ENCODE data around the gene TRMT61A.

Gene TRMT61A

GRCh38 chr14:103533137-103533998 is 4.4 kb downstream of the TRMT61A start:
- DNase-seq (ENCODE audit: insufficient read length, low spot score) (no peak), FAIRE-seq (no peak)
- TF ChIP-seq SPI1 (IDR thresholded peaks at IDR 0.05; ENCODE audit: low read depth, low read length) (no peak), POLR2AphosphoS5 (IDR thresholded peaks at IDR 0.05; ENCODE audit: low read depth, low read length) (no peak), POU2F2 (IDR thresholded peaks at IDR 0.05; ENCODE audit: low read depth, low read length) (no peak), PAX5 (IDR thresholded peaks at IDR 0.05; ENCODE audit: insufficient read depth, low read length, severe bottlenecking) (no peak), TAF1 (IDR thresholded peaks at IDR 0.05; ENCODE audit: low read depth, low read length) (no peak), POLR2A (IDR thresholded peaks at IDR 0.05; ENCODE audit: low read depth, low read length) (no peak)

GRCh38 chr14:103533999-103534575 is 5.1 kb downstream of the TRMT61A start:
- no peak for FAIRE-seq
- no peak for TF ChIP-seq POLR2AphosphoS5 (IDR thresholded peaks at IDR 0.05; ENCODE audit: low read depth, low read length)
- no peak for TF ChIP-seq POLR2A (IDR thresholded peaks at IDR 0.05; ENCODE audit: low read depth, low read length)
- no peak for TF ChIP-seq POU2F2 (IDR thresholded peaks at IDR 0.05; ENCODE audit: low read depth, low read length)
- TF ChIP-seq TAF1 (IDR thresholded peaks at IDR 0.05; ENCODE audit: low read depth, low read length) = no peak
- TF ChIP-seq PAX5 (IDR thresholded peaks at IDR 0.05; ENCODE audit: insufficient read depth, low read length, severe bottlenecking) = no peak
- TF ChIP-seq SPI1 (IDR thresholded peaks at IDR 0.05; ENCODE audit: low read depth, low read length) = no peak

GRCh38 chr14:103534576-103535061 is 5.6 kb downstream of the TRMT61A start:
- DNase-seq (ENCODE audit: insufficient read length, low spot score) (no peak), FAIRE-seq (no peak)
- TF ChIP-seq PAX5 (IDR thresholded peaks at IDR 0.05; ENCODE audit: insufficient read depth, low read length, severe bottlenecking) (no peak), TAF1 (IDR thresholded peaks at IDR 0.05; ENCODE audit: low read depth, low read length) (no peak), POU2F2 (IDR thresholded peaks at IDR 0.05; ENCODE audit: low read depth, low read length) (no peak), POLR2AphosphoS5 (IDR thresholded peaks at IDR 0.05; ENCODE audit: low read depth, low read length) (no peak), POLR2A (IDR thresholded peaks at IDR 0.05; ENCODE audit: low read depth, low read length) (no peak), SPI1 (IDR thresholded peaks at IDR 0.05; ENCODE audit: low read depth, low read length) (no peak)

More at GRCh38 chr14:103533999-103534575, 5.1 kb downstream of the TRMT61A start:
- no peak for DNase-seq (ENCODE audit: insufficient read length, low spot score)

GRCh38 chr14:103535081-103535890 is 6.3 kb downstream of the TRMT61A start:
- no peak for DNase-seq (ENCODE audit: insufficient read length, low spot score)
- FAIRE-seq = no peak
- TF ChIP-seq PAX5 (IDR thresholded peaks at IDR 0.05; ENCODE audit: insufficient read depth, low read length, severe bottlenecking) = no peak
- TF ChIP-seq SPI1 (IDR thresholded peaks at IDR 0.05; ENCODE audit: low read depth, low read length) = no peak
- no peak for TF ChIP-seq POU2F2 (IDR thresholded peaks at IDR 0.05; ENCODE audit: low read depth, low read length)
- TF ChIP-seq POLR2A (IDR thresholded peaks at IDR 0.05; ENCODE audit: low read depth, low read length) = no peak
- no peak for TF ChIP-seq POLR2AphosphoS5 (IDR thresholded peaks at IDR 0.05; ENCODE audit: low read depth, low read length)
- no peak for TF ChIP-seq TAF1 (IDR thresholded peaks at IDR 0.05; ENCODE audit: low read depth, low read length)

- no peak for DNase-seq (ENCODE audit: insufficient read length, low spot score)
These were observed 7.0 kb downstream of the TRMT61A start for GRCh38 chr14:103535891-103536565.

GRCh38 chr14:103536693-103537092 is 7.7 kb downstream of the TRMT61A start:
- FAIRE-seq = no peak
- TF ChIP-seq POLR2A (IDR thresholded peaks at IDR 0.05; ENCODE audit: low read depth, low read length) = no peak
- no peak for DNase-seq (ENCODE audit: insufficient read length, low spot score)

More at GRCh38 chr14:103535891-103536565, 7.0 kb downstream of the TRMT61A start:
- no peak for FAIRE-seq
- no peak for TF ChIP-seq POLR2AphosphoS5 (IDR thresholded peaks at IDR 0.05; ENCODE audit: low read depth, low read length)
- no peak for TF ChIP-seq POLR2A (IDR thresholded peaks at IDR 0.05; ENCODE audit: low read depth, low read length)
- no peak for TF ChIP-seq POU2F2 (IDR thresholded peaks at IDR 0.05; ENCODE audit: low read depth, low read length)
- TF ChIP-seq SPI1 (IDR thresholded peaks at IDR 0.05; ENCODE audit: low read depth, low read length) = no peak
- TF ChIP-seq TAF1 (IDR thresholded peaks at IDR 0.05; ENCODE audit: low read depth, low read length) = no peak
- TF ChIP-seq PAX5 (IDR thresholded peaks at IDR 0.05; ENCODE audit: insufficient read depth, low read length, severe bottlenecking) = no peak

GRCh38 chr14:103537175-103537990 is 8.4 kb downstream of the TRMT61A start:
- no peak for TF ChIP-seq PAX5 (IDR thresholded peaks at IDR 0.05; ENCODE audit: insufficient read depth, low read length, severe bottlenecking)
- no peak for TF ChIP-seq POLR2A (IDR thresholded peaks at IDR 0.05; ENCODE audit: low read depth, low read length)
- TF ChIP-seq POLR2AphosphoS5 (IDR thresholded peaks at IDR 0.05; ENCODE audit: low read depth, low read length) = no peak
- TF ChIP-seq SPI1 (IDR thresholded peaks at IDR 0.05; ENCODE audit: low read depth, low read length) = no peak
- TF ChIP-seq TAF1 (IDR thresholded peaks at IDR 0.05; ENCODE audit: low read depth, low read length) = no peak
- TF ChIP-seq POU2F2 (IDR thresholded peaks at IDR 0.05; ENCODE audit: low read depth, low read length) = no peak
- DNase-seq (ENCODE audit: insufficient read length, low spot score) = no peak
- no peak for FAIRE-seq
